ENCODE measurements around the gene ZDHHC14.

GRCh38 chr6:157600807-157601206 is 219.8 kb downstream of the ZDHHC14 start:
- no peak for TF ChIP-seq CTCF (IDR thresholded peaks at IDR 0.05; ENCODE audit: insufficient read depth, low read length, poor library complexity, severe bottlenecking)
- no peak for TF ChIP-seq EZH2phosphoT487 (conservative IDR thresholded peaks at IDR 0.05; ENCODE audit: low read length)
